NCI-H82 treated with DMSO at 0.1 percent for 48 hours (cell line): ENCODE results near the gene TNFAIP3.

Source experiments
- DNase-seq: peaks from one replicate; lab custom pipeline; 2025; ENCODE audit not compliant: unreplicated experiment; lab: John Stamatoyannopoulos, UW

TNFAIP3 gene

GRCh38 chr6:137919837-137920730 is 53.0 kb downstream of the TNFAIP3 start:
- no peak for DNase-seq

- no peak for DNase-seq
Observed at GRCh38 chr6:137921823-137922222, 54.8 kb downstream of the TNFAIP3 start.

GRCh38 chr6:137923866-137924653 is 57.0 kb downstream of the TNFAIP3 start:
- DNase-seq: no peak

GRCh38 chr6:137925141-137925698 is 58.2 kb downstream of the TNFAIP3 start:
- DNase-seq: no peak

- no peak for DNase-seq
Observed at GRCh38 chr6:137926207-137926731, 59.2 kb downstream of the TNFAIP3 start.

GRCh38 chr6:137926985-137927384 is 59.9 kb downstream of the TNFAIP3 start:
- DNase-seq: no peak

- DNase-seq: no peak
Observed at GRCh38 chr6:137927777-137928218, 60.7 kb downstream of the TNFAIP3 start.

GRCh38 chr6:137928286-137928685 is 61.2 kb downstream of the TNFAIP3 start:
- no peak for DNase-seq

- DNase-seq: no peak
Observed at GRCh38 chr6:137931849-137932465, 64.9 kb downstream of the TNFAIP3 start.
